ENCODE measurements around the gene AGXT.

Gene AGXT

DNA sequence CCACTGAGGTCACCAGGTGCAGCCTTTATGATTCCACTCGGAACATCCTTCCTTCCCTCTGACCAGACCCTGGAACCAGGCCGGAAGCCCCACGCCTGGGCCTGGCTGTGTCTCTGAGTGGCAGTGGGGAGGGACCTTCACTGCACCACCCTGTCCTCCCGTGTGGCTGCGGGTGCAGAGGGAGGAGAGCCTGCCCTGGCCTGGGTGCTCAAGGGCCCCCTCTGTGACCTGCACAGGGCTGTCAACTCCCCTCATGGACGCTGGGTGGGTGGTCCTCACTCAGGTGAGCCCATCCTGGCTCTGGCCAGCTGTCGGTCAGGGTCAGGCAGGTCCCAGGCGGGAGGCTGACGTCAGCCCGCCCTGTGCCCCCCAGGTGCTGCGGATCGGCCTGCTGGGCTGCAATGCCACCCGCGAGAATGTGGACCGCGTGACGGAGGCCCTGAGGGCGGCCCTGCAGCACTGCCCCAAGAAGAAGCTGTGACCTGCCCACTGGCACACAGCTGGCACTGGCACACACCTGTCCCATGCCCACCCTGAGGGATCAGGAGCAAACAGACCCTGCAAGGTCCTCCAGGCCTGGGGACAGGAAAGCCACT, 9.8 kb downstream of the AGXT start:
- DNase-seq: no peak
- in situ Hi-C loops (cut with MboI; ENCODE audit: low pct_unique_long_range_greater_than_20kb, low sequenced_read_pairs): no loop called here

DNA sequence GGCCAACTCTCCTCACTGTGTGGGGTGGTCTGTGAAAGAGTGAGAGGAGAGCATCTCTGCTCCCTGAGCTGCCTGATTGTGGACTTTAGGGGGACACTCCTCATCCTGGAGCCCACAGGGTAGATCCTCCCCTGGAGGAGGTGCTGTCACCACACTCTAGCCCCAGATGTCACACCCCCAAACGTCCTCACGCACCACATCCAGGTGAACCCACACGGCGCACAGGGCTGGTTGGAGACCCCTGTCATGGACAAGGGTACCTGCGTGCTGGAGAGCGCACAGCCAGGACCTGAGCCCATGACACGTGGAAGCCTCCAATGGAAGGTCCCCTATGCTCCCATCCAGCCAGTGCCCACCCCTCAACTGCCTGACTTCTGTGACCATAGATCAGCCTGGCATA, 10.5 kb downstream of the AGXT start:
- in situ Hi-C loops (cut with MboI; ENCODE audit: low pct_unique_long_range_greater_than_20kb, low sequenced_read_pairs): no loop called here
- no peak for DNase-seq

DNA sequence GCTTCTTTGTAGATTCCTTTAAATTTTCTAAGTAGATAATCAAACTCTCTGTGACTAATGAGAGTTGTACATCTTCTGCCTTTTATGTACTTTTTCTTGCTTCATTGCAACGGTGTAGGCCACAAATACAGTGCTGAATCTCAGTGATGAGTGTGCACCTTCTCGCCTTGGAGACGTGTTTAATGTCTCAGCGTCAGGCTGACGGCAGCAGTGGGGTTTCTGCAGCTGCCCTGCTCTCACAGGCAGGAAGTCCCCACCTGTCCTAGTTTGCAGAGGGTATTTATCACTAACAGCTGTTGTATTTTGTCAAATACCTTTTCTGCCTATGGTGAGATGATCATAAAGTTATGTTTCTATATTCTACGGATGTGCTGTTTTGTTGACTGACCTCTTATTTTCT, 13.3 kb downstream of the AGXT start:
- in situ Hi-C loops (cut with MboI; ENCODE audit: low pct_unique_long_range_greater_than_20kb, low sequenced_read_pairs): no loop called here
- no peak for DNase-seq

DNA sequence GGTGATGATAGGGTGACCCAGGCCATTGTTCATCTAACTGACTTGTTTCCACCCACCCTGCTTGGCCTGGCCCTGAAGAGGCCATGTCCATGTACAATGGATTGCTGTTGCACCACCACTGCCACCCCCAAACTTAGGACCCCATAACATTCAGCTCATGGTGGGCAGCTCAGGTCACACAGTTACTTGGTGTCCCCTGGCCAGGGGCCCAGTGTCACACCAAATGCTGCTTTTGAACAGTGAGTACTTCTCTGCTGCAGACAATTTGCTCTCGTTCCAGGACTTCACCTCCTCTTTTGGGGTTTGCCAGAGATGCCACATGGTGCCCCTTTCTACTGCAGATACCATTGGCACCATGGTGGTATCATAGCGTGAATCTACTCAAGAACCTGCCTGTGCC, 15.6 kb downstream of the AGXT start:
- no peak for DNase-seq
- in situ Hi-C loops (cut with MboI; ENCODE audit: low pct_unique_long_range_greater_than_20kb, low sequenced_read_pairs): no loop called here

DNA sequence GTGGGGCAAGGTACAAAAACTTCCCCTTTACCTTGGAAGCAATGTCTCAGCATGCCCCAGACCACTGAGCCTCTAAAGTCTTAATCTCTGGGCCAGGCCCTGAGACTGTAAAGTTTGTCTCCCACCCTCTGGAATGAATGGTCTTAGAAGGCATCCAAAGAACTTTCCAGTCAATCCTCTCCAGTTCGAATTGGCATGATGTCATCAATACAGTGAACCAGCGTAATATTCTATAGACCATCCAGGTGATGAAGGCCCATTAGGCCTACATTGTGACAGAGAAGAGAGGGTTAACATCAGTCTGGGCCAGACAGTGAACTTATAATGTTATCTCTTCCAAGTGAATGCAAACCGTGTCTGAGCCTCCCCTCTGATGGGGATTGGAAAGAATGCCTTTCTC, 16.1 kb downstream of the AGXT start:
- DNase-seq: no peak
- in situ Hi-C loops (cut with MboI; ENCODE audit: low pct_unique_long_range_greater_than_20kb, low sequenced_read_pairs): no loop called here

DNA sequence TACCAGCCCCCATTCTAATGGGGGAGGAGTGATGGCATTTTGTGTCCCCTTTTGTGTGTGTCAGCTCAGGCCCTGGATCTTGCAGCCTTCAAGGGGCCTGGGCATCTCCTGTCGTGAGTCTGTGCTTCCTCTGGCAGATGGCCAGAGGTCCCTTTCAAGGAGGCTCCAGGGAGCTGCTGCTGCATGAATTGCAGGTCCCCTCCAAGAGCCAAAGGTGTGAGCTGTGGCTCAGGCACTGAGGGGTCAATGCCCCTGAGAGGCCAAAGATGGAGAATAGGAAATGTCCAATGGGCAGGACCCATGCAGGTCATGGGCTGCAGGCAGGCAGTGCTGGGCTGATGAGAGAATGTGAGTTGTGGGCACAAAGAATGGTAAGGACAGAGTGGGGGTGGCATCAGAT, 16.9 kb downstream of the AGXT start:
- in situ Hi-C loops (cut with MboI; ENCODE audit: low pct_unique_long_range_greater_than_20kb, low sequenced_read_pairs): no loop called here
- DNase-seq: no peak

DNA sequence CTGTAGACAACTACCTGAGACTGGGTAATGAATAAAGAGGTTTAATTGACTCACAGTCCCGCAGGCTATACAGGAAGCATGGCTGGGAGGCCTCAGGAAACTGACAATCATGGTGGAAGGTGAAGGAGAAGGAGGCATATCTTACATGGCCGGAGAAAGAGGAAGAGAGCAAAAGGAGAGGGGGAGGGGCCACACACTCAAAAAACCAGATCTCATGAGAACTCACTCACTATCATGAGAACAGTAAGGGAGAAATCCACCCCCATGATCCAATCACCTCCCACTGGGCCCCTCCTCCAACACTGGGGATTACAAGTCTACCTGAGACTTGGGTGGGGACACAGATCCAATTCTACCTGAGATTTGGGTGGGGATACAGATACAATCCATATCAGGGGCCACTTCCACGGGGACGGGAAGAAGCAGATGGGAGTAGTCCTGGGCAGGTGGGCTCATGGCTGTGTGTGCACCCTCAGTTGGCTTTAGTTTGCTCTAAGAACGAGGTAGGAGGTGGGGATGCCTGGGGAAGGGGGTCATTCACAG, 17.5 kb downstream of the AGXT start:
- in situ Hi-C loops (cut with MboI; ENCODE audit: low pct_unique_long_range_greater_than_20kb, low sequenced_read_pairs): no loop called here
- peak; percentile 91 for DNase-seq

DNA sequence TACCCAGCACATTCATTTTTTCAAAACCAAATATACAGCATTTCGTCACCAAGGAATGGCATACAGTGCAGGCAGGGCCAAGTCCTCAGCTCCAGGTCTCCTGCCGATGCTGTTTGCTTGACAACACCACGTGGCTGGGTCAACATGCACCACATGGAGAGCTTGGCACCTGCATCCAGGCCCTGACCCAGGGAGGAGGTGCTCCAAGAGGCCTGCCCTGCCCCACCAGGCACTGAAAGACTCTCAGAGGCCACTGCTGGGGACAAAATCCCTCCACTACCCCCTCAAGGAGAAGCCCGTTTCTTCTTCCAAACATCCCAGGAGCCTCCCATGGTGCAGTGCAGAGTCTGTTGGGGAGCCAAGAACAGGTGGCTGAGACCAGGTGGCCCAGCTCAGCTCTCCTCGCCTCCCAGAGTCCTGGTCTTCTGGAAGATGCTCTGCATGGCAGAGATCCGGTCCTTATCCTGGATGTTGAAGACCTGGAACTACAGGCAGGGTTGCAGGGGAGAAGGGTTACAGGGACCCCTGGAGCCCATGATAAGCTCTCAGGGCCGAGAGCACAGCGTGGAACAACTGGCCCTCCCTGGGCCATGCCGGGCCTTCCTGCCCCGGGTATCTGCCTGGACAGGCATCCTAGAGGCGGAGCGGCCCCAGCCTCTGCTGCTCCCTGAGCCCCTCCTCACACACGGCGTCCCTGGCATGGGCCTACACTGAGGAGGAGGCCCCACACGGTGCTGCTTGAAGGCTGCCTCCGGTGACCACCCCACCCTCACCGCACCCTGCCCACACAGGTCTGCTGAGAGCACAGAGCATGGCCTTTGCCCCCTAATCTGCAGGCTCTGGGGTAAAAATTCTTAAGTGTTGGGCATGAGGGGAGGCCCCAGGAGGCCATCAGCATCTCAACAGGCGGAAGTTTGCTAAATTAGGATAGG, 18.3 kb downstream of the AGXT start:
- DNase-seq: no peak
- in situ Hi-C loops (cut with MboI; ENCODE audit: low pct_unique_long_range_greater_than_20kb, low sequenced_read_pairs): no loop called here

DNA sequence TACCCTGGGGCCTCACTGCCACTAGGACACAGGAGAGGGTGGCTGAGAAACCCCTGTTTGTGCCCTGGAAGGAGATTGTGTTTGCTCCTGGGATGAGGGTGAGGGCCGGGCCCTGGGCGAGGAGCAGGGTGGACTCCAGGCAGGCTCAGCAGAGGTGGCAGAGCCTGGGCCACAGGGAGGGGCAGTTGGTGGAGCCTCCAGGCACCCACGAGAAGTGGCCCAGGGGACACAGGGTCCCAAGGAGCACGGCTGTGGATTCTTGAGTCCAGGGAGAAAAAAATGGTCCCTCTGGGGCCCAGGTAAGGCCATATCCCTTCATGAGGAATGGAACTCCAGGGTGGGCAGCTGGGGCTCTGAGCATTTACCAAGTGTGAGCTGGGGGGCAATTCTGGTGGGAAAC, 19.0 kb downstream of the AGXT start:
- in situ Hi-C loops (cut with MboI; ENCODE audit: low pct_unique_long_range_greater_than_20kb, low sequenced_read_pairs): no loop called here
- no peak for DNase-seq

DNA sequence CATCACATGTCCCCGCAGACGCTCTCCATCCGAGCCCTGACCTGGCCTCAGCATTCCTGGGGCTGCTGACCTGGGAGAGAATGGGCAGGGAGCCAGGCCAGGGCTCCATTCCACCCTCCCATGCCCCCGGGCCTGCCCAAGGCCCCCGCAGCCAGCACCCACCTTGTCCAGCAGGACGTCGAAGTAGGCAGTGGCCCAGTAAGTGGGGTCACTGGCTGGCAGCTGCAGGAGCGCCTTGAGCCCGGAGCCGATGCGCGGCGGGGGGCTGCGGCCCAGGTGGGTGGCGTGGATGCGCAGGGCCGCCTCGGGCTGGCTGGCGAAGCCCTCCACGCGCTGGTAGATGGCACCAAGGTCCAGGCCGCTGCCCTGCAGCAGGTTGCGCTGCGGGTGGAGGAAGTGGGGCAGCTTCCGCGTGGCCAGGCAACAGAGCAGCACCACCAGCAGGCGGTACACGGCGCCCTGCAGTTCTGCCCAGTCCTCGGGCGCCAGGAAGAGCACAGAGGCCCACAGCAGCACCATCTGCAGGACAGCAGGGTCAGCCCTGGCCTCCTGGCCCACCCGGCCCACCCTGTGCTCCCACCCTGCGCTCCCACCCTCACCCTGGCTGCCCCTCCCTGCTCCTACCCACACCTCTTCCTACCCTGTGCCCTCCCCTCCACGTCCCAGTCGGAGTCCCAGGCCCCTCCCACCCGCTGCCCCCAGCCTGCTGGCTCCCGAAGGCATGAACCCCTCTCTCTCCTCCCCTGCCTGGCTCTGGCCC, 19.7 kb downstream of the AGXT start:
- DNase-seq: no peak
- in situ Hi-C loops (cut with MboI; ENCODE audit: low pct_unique_long_range_greater_than_20kb, low sequenced_read_pairs): no loop called here

DNA sequence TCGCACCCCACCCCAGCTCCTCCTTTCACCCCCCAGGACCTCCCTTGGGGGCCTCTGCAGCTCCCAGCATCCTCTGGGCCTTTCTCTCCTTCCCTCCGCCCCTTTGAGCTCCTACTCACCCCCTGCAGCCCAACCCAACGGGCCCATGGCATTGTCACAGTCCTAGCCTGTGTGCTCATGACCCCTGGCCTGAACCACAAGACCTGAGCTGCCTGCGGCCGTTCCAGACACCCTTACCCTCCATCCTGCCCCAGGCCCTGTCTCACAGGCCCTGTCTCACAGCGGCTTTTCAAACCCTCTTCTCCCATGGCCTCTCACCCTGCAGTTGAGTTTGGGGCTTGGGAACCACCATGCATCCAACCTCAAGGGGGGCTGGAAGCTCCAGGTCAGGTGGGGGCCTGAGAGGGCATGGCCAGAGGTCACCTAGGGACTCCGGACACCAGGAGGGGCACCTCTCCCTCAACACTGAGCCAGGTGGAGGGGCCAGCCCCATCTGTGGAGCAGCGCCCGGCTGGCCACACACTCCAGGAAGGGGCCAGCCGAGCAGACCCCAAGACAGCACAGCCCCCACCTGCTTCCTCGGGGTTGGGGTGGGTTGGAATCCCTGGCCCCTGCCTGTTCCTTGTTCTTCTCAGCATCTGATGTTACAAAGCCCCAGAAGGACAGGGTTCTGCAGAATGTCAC, 20.4 kb downstream of the AGXT start:
- no peak for DNase-seq
- in situ Hi-C loops (cut with MboI; ENCODE audit: low pct_unique_long_range_greater_than_20kb, low sequenced_read_pairs): no loop called here

DNA sequence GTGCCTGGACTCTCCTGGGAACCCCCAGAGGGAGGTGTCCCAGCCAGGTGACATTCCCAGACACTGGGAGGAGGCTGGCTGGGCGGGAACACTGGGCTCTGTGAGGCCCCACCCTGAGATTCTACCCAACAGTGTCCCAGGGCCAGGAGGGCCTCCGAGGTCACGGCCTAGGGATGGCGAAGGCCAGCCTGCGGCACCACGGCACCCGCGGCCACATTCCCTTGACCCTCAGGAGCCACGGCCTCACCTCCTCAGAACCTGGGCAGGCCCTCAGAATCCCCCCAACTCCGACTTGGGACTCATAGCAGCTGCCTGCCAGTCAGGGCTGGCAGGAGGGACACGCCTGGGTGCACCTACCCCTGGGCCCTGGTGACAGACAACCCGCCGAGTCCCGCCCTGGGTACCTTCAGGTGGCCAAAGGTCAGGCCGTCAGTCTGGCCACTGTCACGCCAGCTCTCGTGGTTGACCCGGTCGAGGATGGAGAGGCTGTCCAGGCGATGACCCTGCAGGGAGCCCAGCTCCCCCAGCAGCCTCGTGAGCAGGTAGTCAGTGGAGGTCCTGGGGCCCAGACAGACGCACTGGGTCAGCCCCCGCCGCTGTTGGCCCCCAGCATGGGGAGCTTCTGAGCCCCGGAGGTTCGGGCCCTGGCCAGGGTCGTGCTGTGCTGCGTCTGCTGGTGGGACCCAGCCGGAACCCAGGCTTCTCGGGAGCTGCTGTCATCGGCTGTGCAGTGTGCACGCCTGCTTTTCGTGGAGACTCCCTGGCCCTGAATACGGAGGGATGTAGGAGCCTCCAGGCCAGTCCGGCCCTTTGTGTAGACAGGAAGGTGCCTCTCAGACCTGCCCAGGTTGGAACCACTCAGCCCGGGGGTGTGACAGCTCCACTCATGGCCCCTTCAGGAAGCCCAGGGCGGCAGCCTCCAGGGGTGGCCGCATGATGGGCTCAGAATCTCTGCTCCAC, 21.3 kb downstream of the AGXT start:
- DNase-seq: no peak
- in situ Hi-C loops (cut with MboI; ENCODE audit: low pct_unique_long_range_greater_than_20kb, low sequenced_read_pairs): no loop called here

DNA sequence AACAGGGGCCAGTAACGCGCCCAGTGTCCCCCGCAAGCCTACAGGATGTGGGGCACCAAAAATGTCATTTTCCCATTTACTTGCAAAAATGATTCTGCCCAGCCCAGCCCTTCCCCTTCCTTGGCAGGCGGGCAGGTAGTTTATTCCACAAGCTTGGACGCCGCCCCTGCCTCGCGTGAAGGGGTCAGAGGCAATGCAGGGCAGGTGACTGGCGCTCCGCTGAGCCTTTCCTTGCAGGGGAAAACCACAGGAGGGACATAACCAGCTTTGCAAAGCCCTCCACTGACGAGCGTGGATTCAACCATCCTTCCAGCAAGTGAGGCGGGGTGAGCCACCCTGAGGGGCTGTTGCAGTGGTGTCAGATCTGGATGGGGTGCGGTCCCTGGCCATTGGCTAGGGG, 22.1 kb downstream of the AGXT start:
- in situ Hi-C loops (cut with MboI; ENCODE audit: low pct_unique_long_range_greater_than_20kb, low sequenced_read_pairs): no loop called here
- no peak for DNase-seq

DNA sequence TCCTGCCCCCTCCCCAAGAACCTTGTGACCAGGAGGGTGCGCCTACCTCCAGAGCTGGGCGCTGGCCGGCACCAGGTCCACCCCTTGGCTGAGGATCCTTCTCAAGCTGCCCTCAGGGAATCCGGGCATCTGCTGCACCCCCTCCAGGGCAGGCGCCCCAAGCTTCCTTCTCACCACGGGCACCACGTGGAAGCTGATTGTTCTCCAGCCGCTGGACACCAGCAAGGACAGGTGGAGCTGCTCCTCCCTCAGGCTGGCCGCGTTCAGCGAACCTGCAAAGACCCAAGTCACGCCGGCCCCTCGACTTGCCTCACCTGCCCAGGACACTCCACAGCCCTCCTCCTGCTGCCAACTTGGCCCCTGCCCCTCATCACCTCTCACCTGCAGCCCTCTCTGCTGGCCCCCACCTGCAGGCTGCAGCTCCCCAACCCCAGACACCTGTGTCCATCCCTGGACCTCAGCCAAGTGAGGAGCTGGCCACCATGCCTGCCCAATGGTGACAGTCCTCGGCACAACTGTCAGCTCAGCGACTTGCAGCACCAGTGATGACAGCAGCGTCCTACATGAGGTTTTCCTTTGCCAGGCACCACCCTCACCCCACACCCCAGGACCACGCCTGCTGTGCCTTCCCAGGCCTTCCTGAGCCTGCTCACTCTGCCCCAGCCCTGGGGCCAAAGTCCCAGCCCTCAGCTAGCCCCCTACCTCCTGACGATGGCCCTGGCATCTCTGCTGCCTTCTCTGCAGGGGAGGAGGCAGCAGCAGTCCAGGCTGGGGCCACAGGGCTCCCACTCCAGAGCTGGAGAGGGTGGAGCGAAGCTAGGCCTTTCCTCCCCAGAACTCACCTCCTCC, 23.1 kb downstream of the AGXT start:
- in situ Hi-C loops (cut with MboI; ENCODE audit: low pct_unique_long_range_greater_than_20kb, low sequenced_read_pairs): no loop called here
- DNase-seq: no peak

DNA sequence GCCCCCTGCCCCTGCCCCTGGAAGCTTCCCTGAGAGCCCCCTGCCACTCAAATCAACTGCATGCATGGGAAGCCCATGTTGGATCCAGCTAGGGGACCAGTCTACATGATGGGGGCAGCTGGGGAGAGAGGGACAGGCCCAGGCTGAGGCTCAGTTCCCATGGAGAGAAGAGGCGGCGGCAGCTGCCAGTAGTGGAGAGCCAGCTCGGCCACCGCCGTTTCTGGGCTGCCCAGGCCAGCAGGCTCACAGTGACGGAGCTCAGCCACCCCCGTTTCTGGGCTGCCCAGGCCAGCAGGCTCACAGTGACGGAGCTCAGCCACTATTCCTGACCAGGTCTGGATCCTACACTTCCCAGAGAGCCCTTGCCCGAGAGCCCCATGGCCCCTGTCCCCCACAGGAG, 23.7 kb downstream of the AGXT start:
- in situ Hi-C loops (cut with MboI; ENCODE audit: low pct_unique_long_range_greater_than_20kb, low sequenced_read_pairs): no loop called here
- DNase-seq: no peak

DNA sequence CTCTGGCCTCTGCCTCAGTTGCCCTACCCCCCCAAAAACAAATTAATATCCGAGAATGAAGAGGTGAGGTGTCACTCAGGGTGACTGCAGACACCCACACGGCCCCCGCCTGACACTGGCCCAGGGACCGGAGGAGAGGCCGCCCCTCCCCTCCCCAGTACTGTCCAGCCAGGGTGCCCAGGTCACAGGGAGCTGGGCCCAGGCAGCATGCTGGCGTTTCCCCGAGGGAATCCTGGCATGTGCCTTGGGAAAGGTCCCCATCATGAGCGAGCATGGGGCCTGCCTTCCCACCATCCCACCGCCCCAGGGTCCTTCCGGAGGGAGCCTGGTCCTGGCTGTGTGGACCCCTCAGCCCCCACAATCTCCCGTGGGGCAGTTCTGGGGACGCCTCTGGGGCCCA, 24.3 kb downstream of the AGXT start:
- in situ Hi-C loops (cut with MboI; ENCODE audit: low pct_unique_long_range_greater_than_20kb, low sequenced_read_pairs): no loop called here
- no peak for DNase-seq

DNA sequence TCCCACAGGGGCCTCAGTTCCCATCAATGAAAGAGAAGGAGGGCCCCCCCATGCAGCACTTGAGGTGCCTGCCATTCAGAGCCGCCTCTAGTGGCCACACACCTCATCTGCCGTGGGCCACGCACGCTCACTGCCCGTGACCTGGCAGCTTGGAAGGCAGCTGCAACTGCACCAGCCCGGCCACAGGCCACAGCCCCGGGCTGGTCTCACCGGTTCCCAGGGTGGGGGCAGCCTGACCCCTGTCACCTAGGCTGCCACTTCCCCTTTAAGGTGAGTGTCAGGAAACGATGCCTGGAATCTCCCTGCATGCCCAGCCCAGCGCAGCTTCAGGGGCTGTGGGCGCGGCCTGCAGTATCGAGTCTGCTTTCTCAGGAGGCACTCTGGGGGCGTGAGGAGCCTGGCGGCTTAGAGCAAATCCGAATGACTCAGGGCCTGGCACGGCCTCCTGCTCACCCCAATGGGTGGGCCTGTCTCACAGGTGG, 24.8 kb downstream of the AGXT start:
- no peak for DNase-seq
- in situ Hi-C loops (cut with MboI; ENCODE audit: low pct_unique_long_range_greater_than_20kb, low sequenced_read_pairs): no loop called here

Data from KBM-7 (cell line).